Measurements from ENCODE around the gene ATP10D.

ATP10D gene

GRCh38 chr4:47572981-47573380 lies 87.9 kb downstream of the ATP10D start:
- in situ Hi-C loops (cut with HindIII; ENCODE audit: low sequenced_read_pairs) = no loop called here

- in situ Hi-C loops (cut with HindIII; ENCODE audit: low sequenced_read_pairs) = no loop called here
Observed at GRCh38 chr4:47577779-47578553, 92.9 kb downstream of the ATP10D start.

- in situ Hi-C loops (cut with HindIII; ENCODE audit: low sequenced_read_pairs) = no loop called here
Observed at GRCh38 chr4:47579235-47579634, 94.2 kb downstream of the ATP10D start.

- in situ Hi-C loops (cut with HindIII; ENCODE audit: low sequenced_read_pairs) = no loop called here
Observed at GRCh38 chr4:47590325-47590724, 105.2 kb downstream of the ATP10D start.

DNA sequence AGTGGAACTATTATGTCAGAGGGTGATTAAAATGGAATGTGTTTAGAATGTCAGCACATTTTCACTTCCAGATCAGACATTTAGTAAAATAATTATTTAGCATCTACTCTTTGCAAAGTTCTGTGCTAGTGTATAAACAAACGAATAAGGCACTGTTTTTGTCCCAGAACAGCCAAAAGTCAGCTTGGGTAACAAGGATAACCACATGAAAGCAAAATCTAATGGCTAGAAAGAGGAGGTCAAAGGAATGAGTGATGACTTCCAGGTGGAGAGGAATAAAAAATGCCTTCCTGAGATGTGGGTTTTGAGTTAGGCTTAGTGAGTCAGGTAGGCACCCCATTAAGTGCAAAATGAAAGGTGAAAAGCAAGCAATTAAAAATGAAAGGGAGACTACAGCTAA lies 112.6 kb downstream of the ATP10D start:
- in situ Hi-C loops (cut with HindIII; ENCODE audit: low sequenced_read_pairs) = no loop called here

GRCh38 chr4:47598320-47598719 lies 113.2 kb downstream of the ATP10D start:
- in situ Hi-C loops (cut with HindIII; ENCODE audit: low sequenced_read_pairs) = no loop called here

GRCh38 chr4:47598896-47599295 lies 113.8 kb downstream of the ATP10D start:
- in situ Hi-C loops (cut with HindIII; ENCODE audit: low sequenced_read_pairs) = no loop called here

DNA sequence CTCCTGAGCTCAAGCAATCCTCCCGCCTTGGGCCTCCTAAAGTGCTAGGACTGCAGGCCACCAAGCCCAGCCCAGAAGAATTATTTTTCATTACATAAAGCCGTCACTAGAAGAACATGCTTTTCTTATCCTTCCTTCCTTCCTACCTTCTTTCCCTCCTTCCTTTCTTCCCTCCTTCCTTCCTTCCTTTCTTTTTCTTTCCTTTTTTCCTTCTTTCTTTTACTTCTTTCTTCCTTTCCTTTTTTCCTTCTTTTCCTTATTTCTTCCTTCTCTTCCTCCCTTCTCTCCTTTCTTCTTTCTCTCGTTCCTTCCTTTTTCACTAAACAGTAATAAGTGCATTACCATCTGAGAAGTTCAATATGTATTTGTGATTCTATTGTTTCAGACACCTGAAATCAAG lies 121.4 kb downstream of the ATP10D start:
- in situ Hi-C loops (cut with HindIII; ENCODE audit: low sequenced_read_pairs) = no loop called here

- in situ Hi-C loops (cut with HindIII; ENCODE audit: low sequenced_read_pairs) = no loop called here
Observed at GRCh38 chr4:47612116-47613023, 127.3 kb downstream of the ATP10D start.

GRCh38 chr4:47615385-47615784 lies 130.3 kb downstream of the ATP10D start:
- in situ Hi-C loops (cut with HindIII; ENCODE audit: low sequenced_read_pairs) = no loop called here

GRCh38 chr4:47617607-47618006 lies 132.5 kb downstream of the ATP10D start:
- in situ Hi-C loops (cut with HindIII; ENCODE audit: low sequenced_read_pairs) = no loop called here

DNA sequence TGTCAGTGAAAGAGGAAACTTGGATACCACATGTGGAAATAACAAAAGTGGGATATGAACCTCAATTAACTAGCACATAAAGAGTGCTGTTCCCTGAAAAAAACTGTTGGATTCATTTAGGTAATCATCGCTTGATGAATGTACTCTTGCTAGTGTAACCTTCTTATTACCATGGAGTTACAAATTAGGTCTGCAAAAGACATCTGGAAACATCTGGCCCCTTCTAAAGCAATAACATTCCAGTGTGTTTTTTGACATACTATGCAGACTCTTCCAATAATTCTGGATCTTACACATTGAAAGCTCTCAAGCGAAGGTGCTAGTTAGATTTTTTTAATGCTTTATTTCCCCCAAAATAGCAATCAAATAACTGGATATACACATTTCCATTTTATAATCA lies 134.6 kb downstream of the ATP10D start:
- in situ Hi-C loops (cut with HindIII; ENCODE audit: low sequenced_read_pairs) = no loop called here

DNA sequence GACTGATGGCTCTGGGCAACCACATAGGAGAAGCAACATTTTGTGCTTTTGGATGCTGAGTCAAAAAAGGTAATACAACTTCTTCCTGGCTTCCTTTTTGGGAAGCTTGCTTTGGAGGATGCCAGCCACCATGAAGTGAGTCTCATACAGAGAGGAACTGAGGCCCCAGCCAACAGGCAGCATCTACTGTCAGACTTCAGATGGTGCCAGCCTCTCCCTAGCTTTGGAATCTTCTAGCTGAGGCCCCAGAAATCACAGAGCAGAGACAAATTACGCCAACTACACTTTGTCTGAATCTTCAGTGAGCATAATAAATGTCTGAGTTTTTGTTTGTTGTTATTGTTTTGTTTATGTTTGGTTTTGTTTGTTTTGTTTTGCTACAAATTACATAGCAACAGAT lies 136.1 kb downstream of the ATP10D start:
- in situ Hi-C loops (cut with HindIII; ENCODE audit: low sequenced_read_pairs) = no loop called here

DNA sequence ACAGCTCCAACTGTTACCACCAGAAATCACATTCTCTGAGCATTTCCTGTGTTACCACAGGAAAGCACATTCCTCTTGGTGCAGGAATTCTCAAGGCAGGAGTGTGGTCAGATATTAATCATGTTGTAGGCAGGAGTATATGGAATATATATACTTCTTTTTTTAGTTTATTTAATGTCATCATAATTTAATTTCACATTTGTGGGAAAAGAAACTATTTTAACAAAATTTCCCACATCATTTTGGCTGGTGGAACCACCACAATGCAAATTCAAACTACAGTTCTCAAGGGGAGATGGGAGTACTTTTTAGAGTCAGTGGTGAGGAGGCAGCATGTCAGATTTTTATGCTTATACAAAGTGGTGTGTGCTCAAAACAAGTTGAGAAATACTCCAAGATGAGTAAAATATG lies 139.0 kb downstream of the ATP10D start:
- in situ Hi-C loops (cut with HindIII; ENCODE audit: low sequenced_read_pairs) = no loop called here

GRCh38 chr4:47631161-47631560 lies 146.1 kb downstream of the ATP10D start:
- in situ Hi-C loops (cut with HindIII; ENCODE audit: low sequenced_read_pairs) = no loop called here

DNA sequence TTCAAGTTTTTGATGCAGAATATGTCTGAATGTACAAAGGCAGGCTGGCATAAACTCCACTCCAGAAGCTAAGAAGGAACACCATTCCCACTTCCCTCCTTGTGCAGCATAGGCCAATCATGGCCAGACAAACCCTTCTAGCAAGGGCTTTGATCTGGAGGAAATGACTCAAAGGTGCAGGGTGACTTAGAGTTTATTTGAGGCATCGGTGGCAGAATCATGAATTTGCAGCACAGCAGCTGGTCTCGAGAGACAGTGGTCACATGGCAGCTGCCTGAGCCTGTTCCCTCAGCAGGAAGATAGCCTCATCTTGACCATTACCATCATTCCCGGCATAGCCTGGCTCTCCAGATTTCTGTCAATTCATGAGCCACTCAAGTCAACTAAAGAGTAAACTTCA lies 154.5 kb downstream of the ATP10D start:
- in situ Hi-C loops (cut with HindIII; ENCODE audit: low sequenced_read_pairs) = no loop called here

DNA sequence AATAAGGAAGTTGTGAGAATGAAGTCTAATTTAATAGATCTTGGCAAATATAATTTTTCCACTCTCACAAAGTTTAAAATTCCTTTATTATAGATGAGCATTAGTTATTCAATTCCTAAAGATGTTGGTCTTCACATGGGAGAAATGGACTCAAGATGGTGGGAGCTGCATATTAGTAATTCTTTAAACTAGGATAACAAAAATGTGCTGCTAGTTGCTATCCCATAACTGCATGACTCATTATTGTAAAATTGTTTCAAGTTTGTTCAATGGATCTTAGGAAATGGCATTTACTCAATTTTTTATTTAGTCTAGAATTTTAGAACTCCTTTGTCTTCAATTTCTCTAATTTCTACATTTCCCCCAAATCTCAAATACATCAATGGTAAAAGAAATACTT lies 155.8 kb downstream of the ATP10D start:
- in situ Hi-C loops (cut with HindIII; ENCODE audit: low sequenced_read_pairs) = no loop called here

GRCh38 chr4:47641755-47642154 lies 156.7 kb downstream of the ATP10D start:
- in situ Hi-C loops (cut with HindIII; ENCODE audit: low sequenced_read_pairs) = no loop called here

- in situ Hi-C loops (cut with HindIII; ENCODE audit: low sequenced_read_pairs) = no loop called here
Observed at GRCh38 chr4:47642191-47642830, 157.2 kb downstream of the ATP10D start.

All from DLD1 (cell line).